GM21786 (cell line): Measurements from ENCODE around the gene EVA1A.

Source experiments
- ATAC-seq: cut with Tn5 transposase; IDR thresholded peaks from one replicate; pipeline ENCODE4 v1.9.1; 2021; ENCODE audit not compliant: unreplicated experiment

The EVA1A gene

DNA sequence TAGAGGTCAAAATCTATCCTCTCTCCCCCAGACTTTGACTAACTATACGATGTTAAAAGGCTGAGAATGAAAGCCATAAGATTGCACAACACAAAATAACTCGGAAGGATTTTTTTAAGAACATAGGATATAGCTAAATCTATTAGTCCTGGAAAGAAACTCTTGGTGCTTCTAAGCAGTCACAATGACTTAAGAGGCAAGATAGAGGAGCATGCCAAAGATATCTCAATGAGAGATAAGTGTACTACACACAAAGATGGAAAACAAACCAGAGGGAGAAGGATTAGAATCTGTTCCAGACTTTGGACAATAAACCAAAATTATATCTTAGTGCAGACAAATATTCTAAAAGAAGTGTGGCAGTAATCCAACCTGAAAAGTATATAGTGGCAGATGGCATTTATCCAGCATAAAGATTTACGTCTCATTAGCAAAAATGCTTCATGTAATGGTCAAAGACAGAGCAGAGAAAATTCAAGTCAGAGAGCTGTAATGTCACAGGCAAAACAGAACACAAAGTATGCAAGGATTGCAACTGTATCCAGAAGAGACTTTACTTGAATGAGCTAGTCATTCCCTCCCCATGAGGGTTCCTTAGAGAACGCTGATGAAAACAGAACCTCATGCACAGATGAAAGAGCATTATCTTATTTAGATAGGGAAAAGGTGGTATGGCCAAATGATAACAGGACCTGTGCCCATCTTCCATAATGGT, 28.8 kb upstream of the EVA1A start:
- no peak for ATAC-seq

DNA sequence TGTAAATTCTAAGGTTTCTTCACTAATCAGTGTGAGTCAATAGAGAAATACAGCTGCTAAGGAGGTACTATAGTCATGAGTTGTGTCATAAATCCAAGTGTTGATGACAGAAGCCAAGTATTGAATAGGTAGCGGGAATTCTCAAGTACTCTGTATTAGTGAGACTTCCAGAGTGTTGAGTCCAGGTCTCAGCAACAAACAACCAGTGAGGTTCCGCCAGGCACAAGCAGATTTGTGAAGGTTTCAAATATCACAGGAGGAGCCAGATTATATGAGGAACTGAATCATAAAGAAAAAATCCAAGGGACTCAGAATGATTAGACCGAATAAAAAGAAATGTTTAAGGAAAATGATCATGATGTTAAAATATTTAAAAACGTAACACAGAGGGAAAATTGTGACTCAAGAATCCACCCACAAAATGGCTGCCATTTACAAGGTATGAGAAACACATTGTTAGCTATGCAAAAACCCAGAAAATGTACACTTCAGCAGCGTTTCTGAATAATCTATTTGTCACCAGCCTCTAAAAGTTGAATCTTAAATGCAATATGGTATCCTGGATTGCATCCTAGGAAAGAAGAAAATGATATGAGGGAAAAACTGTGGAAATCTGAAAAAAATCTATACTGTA, 27.3 kb upstream of the EVA1A start:
- no peak for ATAC-seq

DNA sequence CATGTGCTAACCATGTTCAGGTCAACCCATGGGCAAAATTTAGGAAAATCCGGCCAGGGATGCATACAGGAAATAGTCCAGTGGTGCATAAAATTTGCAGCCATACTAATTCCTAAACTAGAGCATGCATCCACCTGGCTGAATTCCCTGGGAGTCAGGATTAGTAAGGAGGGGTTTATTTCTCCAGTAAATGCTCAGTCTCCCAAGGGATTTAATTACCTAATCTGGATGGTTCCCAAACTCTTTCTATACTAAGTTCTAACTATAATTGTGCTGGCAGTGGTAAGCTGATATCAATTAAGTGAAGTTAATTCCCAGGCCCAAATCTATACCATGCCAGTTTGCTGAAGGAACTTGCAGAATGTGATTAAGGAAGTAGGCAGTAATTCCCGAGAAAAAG, 26.2 kb upstream of the EVA1A start:
- ATAC-seq = no peak

DNA sequence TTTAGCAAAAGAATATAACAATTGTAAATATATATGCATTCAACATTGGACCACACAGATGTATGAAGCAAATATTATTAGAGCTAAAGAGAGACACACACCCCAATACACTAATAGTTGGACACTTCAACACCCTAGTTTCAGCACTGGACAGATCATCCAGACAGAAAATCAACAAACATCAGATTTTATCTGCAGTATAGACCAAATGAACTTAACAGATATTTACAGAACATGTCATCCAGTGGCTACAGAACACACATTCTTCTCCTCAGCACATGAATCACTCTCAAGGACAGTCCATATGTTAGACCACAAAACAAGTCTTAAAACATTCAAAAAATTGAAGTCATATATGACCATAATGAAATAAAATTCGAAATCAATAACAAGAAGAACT, 22.1 kb upstream of the EVA1A start:
- no peak for ATAC-seq

DNA sequence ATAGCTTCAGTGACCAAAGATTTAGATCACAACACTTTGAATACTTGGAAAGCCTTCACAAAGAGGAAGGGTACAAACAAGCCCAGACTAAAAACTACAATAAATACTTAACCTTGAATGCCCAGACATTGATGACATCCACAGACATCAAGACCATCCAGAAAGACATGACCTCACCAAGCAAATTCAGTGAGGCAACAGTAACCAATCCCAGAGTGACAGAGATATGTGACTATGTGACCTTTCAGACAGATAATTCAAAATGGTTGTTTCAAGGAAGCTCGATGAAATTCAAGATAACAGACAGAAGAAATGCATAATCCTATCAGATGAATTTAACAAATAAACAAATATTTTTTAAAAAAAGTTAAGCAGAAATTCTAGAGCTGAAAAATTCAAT, 19.9 kb upstream of the EVA1A start:
- no peak for ATAC-seq

DNA sequence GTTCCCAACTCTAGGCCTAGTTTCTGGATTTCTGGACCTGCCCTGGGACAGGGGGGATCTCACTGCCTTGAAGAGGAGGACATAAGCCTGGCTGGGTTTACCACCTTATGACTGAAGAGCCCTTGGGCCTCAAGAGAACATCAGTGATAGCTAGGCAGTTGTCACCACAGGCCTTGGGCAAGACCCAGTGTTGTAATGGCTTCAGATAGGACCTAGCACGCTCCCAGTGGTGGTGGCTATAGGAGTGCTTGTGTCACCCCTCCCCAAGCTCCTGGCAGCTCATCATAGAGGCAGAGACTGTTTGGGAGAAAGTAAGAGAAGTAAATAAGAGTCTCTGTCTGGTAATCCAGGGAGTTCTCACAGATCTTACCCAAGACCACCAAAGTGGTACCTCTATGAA, 19.4 kb upstream of the EVA1A start:
- ATAC-seq = no peak

DNA sequence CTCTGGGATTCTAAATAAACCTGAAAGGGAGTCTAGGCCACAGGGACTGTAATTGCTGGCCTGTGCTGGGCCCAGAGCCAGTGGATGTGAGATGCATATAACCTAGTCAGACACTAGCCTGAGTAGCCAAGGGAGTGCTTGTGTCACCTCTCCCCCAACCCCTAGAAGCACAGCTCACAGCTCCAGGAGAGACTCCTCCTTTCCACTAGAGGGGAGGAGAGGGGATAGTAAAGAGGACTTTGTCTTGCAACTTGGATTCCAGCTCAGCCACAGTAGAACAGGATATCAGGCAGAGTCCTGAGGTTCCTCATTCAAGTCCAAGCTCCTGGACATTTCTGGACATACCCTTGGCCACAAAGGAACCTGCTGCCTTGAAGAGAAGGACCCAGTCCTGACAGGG, 18.4 kb upstream of the EVA1A start:
- ATAC-seq = no peak

DNA sequence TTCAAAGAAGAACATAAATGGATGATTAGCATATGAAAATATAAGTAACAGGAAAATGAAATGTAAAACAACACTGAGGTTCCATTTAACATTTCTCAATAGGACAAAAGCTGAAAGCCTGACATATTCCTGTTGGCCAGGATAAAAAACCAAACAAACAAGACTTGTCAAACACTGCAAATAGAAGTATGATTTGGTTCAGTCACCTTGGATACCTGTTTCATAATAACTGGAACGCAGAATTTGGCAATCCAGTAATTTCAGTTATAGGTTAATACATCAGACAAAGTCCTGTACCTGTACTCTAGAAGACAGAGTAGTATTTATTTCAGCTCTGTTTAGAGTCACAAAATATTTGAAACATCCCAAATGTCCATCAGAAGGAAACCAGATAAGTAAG, 16.5 kb upstream of the EVA1A start:
- no peak for ATAC-seq

DNA sequence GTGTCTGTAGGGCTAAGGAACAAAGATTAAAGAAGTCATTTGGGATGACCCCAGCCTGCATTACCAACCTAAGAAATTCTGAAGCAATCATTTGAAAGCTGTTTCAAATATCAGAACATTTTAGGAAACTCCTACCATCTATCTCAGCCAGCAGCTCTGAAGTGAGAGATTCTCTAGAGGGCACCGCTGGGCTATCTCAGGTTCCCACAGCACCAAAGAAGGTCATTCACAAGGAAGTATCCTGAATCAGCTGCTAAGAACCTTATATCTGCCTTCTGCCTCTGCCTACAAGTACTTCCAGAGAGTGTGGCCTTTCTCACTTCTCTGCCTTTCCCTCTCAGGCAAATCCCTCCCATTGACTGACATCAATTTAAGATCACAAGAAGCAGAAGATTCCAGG, 13.4 kb upstream of the EVA1A start:
- no peak for ATAC-seq

DNA sequence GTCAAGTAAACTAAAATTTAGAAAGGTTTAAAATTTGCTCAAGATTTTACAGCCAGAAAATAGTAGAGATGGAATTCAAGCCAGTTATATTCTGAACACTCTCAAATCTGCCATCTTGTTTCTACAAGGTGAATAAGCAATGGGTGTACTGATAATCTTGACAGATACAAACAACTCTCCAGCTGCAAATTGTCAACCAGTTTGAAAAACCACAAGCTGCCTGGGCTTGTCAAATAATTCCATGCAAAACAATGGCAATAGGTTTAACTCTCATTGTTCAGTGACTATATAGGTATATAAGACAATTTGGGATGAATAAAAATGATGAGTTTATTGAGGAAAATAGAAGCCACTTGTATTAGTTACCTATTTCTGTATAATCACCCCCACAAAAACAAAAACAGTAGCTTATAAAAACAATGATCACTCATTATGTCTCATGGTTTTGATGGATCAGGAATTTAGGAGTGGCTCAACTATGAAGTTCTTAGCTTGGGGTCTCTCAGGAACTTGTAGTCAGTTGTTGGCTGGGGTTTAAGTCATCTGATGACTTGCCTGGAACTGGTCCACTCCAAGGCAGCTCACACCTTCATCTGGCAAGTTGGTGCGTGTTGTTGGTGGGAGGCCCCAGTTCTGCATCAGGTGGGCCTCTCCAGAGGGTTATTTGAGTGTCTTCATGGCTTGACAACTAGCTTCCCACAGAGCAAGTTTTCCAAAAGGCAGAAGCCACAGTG, 12.6 kb upstream of the EVA1A start:
- ATAC-seq = no peak

DNA sequence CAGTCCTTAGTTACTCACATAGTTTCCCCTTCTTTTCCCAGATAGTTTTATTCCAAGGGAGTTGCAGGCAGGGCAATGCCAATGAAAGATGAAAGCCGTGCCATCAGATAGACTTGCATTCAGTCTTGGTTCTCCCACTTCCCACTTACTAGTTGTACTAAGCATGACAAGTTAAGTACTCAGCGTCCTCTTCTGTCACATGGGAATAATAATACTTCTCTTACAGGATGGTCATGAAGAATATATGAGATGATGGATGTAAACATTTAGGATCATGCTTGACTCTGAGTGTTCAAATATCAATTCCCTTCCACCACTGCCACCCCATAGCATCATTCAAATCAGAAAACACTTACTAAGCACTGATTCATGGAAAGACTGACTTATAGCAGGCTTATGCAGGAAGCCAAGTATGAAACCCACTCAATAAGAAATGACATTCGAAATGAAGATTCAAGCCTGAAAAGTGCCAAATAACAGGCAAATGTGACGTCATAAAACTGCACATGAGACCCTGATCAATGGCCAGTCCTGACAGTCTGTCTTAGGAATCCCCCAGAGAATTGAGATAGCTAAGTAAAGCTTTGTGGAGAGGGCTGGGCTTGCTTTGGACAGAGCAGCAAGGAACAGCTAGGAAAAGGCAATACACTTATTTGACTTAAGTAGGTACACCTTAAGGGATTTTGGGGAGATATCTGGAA, 11.1 kb upstream of the EVA1A start:
- no peak for ATAC-seq

DNA sequence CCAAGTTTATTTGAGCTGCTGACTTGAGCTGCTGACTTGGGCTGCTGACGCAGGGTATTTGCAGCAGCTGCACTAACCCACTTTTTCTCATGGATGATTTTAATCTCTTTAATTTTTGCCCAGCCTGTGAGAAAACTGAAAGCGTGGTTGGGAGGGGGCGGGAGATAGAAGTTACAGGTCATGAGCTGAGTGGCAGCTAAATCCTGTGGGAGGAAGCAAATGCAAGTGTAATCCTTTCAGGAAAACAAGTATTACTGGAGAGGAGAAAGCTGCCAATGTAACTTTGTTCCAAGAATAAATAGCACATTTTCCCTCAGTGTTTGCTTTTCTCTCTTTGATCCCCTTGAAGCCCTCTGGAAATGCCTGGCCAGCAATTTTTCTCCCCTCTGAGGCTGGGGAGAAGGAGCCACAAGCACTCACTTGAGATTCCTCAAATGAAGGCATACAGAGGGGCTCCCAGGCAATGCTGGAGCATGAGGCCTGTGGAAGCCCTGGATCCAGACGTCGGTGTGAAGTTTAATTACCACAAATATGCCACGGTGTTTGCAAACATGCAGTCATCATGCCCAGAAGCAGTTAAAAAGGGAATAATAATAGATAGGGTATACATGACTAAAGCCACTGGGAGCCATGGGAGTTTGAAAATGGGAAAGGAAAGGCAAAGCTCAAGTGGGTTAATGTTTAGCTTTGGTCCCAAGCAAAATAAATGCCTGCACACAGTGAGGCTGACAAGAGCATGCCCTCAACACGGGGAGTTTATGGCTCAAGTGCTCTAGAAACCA, 10.4 kb upstream of the EVA1A start:
- ATAC-seq = no peak

DNA sequence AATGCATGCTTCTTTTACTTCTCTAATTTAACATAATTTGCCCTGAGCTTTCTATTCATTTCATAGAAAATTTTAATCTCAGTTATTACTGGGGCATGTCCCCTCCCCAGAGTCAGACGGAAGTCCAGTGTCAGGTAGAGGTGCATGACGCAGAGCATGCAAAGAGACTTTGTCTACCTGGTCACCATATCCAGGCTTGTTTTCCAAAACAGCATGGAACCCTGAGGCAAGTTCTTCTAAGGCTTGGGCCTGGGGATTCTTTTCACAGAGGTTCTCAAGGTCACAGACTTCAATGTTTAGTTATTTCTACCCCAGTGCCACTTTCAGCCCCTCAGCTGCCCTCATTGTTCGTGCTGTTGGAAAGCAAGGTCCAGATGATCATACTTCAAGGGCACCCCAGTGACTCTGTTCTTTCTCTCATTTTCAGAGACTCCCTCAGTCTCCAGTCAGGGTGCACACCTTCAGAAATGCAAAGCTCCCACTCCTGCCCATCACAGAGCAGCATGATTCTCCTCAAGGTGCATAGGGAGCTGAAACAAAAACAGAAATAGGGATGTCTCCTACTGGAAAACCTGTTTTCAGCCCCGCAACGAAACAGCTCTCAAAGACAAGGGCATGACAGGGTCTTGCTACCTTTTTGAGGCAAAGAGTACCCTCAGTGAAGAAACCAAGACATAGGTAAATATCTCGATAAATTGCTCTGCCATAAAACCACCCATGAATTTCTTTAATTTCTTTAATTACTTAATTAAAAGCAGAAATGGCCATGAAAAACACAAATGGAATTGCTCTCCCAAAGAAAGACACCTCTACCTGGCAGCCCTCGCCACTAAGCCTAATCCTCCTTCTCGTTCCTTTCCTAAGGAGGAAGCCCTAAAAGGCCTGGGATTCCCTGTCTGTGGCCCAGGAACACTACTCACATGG, 9.5 kb upstream of the EVA1A start:
- ATAC-seq = no peak

DNA sequence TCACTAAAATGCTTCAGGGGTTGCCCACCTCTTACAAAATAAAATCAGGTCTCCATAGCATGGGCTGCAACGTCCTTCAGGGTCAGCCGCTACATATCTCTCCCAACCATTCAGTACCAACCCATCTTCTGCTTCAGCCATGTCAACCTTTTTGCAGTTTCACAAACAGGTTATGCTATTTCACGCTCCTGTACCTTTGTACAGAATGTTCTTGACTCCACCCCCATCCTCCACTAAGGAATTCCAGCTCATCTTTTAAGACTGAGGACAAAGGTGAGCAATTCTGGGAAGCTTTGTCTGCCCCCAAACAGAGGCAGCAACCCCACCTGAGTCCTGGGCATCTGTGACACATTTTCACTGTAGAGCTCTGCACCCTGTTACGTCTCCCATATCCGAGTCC, 8.8 kb upstream of the EVA1A start:
- no peak for ATAC-seq

DNA sequence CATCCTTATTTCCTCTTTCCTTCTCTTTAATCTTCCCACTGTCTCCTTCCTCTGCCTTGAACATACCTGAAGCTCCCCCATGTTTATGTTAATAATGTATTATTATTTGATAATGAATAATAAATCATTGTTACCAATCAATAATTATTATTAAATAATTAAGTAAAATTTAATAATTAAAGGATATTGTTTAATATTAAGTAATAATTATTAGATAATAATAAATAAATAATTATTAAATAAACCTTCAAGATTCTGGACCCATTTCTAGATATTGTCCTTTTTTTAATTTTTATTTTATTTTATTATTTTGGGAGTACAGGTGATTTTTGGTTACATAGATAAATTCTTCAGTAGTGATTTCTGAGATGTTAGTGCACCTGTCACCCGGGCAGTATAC, 7.4 kb upstream of the EVA1A start:
- no peak for ATAC-seq

DNA sequence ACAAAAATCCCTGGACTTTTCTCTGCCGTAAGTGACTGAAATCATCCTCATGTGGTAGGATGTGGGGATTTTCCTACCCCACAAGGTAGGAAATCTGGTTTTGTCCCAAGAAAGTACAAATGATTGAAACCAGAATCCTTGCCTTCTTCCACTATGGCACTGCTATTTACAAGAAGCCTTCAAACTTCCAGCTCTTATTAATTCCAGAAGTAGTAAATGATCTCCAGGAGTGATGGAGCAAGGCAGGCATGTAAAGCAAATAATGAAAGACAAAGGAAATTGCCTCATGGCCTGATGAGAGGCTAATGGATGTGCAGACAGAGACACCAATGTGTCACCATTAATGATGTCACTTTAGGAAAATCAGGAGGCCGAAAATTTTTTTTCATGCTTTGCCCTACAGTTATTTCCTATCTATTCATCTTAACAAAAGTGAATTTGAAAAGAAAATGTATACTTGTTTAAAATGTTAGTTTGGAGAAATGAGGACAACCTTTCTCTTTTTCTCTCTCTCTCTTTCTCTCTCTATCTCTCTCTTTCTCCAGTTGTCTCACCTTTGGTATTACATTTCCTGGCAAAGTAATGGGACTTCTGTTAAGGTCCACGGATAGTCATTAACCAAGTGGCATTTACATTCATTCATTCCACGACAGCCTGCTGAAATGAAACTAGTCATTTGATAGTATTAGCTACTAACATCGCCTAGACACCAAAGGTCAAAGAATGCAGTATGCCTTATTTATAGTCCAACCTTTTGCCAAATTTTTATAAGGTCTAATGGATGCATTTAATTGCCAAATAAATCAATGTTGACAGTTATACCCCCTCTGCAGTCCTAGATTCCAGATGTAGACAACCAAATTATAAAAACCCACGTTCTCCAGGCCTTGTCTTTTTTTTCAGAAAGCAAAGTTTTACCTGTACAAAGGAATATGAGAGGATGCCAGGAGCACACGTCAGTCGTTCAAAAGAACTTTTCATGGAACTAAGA, 5.0 kb upstream of the EVA1A start:
- no peak for ATAC-seq

DNA sequence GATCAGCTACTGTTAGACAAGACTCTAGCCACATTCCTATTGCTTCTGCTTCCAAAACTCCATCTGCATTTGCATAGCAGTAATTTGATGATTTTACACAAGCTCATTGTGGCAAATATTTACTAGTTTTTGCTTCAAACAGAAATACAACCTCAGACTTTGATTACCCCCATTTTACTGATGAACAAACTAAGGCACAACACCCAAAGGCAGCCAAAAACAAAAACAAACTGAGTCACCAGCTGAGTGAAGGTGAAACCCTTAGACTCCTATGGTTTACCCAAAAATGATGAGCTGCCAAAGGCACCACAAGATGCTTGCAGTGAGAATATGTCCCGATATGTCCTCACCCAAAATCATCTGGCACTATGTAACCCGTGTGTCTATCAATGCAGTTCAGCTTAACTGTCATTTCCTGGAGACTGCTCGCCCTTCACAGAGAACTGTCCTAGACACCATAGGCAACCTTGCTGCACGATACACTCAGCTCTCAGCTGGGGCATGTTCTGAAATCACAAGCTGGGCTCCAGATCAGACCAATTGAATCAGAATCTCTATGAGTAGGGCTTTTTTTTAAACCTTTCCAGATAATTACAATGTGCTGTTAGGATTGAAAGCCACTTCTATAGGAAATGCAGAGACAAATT, 4.1 kb upstream of the EVA1A start:
- ATAC-seq = no peak

DNA sequence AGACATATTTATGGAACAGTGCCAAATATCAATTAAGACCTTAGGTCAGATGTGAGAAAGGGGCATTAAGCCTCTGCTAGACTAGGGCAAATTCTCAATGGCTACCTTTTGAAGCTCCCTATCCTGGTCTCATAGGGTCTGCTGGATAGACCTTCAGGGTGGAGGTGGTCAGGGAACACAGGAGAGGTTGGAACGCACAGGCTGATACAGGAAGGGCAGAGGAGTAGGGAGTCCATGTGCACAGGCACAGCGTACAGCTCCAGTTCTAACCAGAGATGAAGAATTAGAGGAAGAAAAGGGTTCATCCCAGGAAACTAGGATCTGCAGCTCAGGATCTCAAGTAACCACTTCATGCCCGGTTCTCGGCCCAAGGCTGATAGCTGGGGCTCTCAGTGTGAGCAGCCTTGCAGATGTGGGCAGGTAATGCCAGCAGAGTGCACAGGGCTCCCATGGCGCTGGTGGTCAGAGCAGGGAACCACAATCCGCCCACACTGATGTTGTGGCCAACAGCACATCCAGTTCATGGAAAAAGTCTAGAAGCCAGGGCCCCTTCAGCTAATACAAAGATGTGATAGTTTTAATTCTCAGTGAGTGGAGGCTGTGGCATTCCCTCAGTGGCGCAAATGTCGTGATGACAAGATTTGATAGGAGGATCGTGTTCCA, 3.4 kb upstream of the EVA1A start:
- no peak for ATAC-seq
